ENCODE results near the gene BLTP1.
"Not testable (repeated sequence)": the region's sequence is repeated elsewhere in the genome, so short reads cannot be mapped to it uniquely, and the experiment has no call there.

Gene BLTP1

GRCh38 chr4:122151982-122152710 is at the start of gene BLTP1:
Gene BLTP1, plus strand, starts transcription at chr4:122152331. Its CDS starts 18,317 bp downstream, at chr4:122170648.
- Histone ChIP-seq H3K79me2 (ENCODE audit: insufficient read depth, low read length) (peaks cover 5% of the 10 kb centered on the region; the same call in 1 of the 2 replicates), H3K9me2 (replicated peaks; ENCODE audit: insufficient read depth, low read length) (no peaks in the 10 kb centered on the region), H3K36me3 (ENCODE audit: low read length) (no peaks in the 10 kb centered on the region), H2AFZ (ENCODE audit: low read depth, low read length, severe bottlenecking) (peak within 1 kb of the TSS; percentile 59), H3K4me2 (ENCODE audit: low read depth, low read length, poor library complexity, severe bottlenecking) (peak within 1 kb of the TSS; percentile 81), H3F3A (ENCODE audit: insufficient read depth) (no peaks in the 10 kb centered on the region), H3K27me3 (ENCODE audit: low read length) (no peaks in the 10 kb centered on the region), H3K9me3 (ENCODE audit: insufficient read depth, low read length) (no peaks in the 10 kb centered on the region), H3K4me3 (ENCODE audit: insufficient read depth, low read length, poor library complexity, severe bottlenecking) (peak within 1 kb of the TSS; percentile 83), H3K9ac (ENCODE audit: low read length) (peak within 1 kb of the TSS; percentile 77), H3K27ac (ENCODE audit: low read depth, low read length) (no peak within 1 kb of the TSS; the same call in 1 of the 2 replicates), H4K20me1 (ENCODE audit: low read depth, low read length) (no peaks in the 10 kb centered on the region)
- TF ChIP-seq CTCF (IDR thresholded peaks at IDR 0.05; ENCODE audit: insufficient read depth, low read length, poor library complexity, severe bottlenecking), result no peak
- no peak for TF ChIP-seq EZH2phosphoT487 (conservative IDR thresholded peaks at IDR 0.05; ENCODE audit: low read length)

- H3K27ac ChIP-seq (ENCODE audit: low read depth, low read length), result no peak overlapping the region
- H2AFZ ChIP-seq (ENCODE audit: low read depth, low read length, severe bottlenecking), result no peak overlapping the region
- no peaks in the 10 kb centered on the region for H3K27me3 ChIP-seq (ENCODE audit: low read length)
- no peaks in the 10 kb centered on the region for H3K9me3 ChIP-seq (ENCODE audit: insufficient read depth, low read length)
- no peaks in the 10 kb centered on the region for H3K79me2 ChIP-seq (ENCODE audit: insufficient read depth, low read length)
- H3F3A ChIP-seq (ENCODE audit: insufficient read depth), result no peaks in the 10 kb centered on the region
- H3K9me2 ChIP-seq (replicated peaks; ENCODE audit: insufficient read depth, low read length), result no peaks in the 10 kb centered on the region
- no peak overlapping the region for H3K4me2 ChIP-seq (ENCODE audit: low read depth, low read length, poor library complexity, severe bottlenecking)
- no peak overlapping the region for H3K9ac ChIP-seq (ENCODE audit: low read length)
- no peaks in the 10 kb centered on the region for H3K36me3 ChIP-seq (ENCODE audit: low read length)
- no peak overlapping the region for H3K4me3 ChIP-seq (ENCODE audit: insufficient read depth, low read length, poor library complexity, severe bottlenecking)
- H4K20me1 ChIP-seq (ENCODE audit: low read depth, low read length), result no peaks in the 10 kb centered on the region
- TF ChIP-seq EZH2phosphoT487 (conservative IDR thresholded peaks at IDR 0.05; ENCODE audit: low read length), result no peak
- no peak for TF ChIP-seq CTCF (IDR thresholded peaks at IDR 0.05; ENCODE audit: insufficient read depth, low read length, poor library complexity, severe bottlenecking)
Observed at GRCh38 chr4:122104184-122104583, 47.9 kb upstream of the BLTP1 start.

GRCh38 chr4:122107680-122108079 is 44.5 kb upstream of the BLTP1 start:
- Histone ChIP-seq H3K9me3 (ENCODE audit: insufficient read depth, low read length) (no peaks in the 10 kb centered on the region), H4K20me1 (ENCODE audit: low read depth, low read length) (no peaks in the 10 kb centered on the region), H3K36me3 (ENCODE audit: low read length) (no peaks in the 10 kb centered on the region), H3K27me3 (ENCODE audit: low read length) (no peaks in the 10 kb centered on the region), H3K9me2 (replicated peaks; ENCODE audit: insufficient read depth, low read length) (no peaks in the 10 kb centered on the region), H3K79me2 (ENCODE audit: insufficient read depth, low read length) (no peaks in the 10 kb centered on the region), H3K27ac (ENCODE audit: low read depth, low read length) (no peak overlapping the region), H3F3A (ENCODE audit: insufficient read depth) (no peaks in the 10 kb centered on the region), H2AFZ (ENCODE audit: low read depth, low read length, severe bottlenecking) (no peak overlapping the region), H3K9ac (ENCODE audit: low read length) (no peak overlapping the region), H3K4me3 (ENCODE audit: insufficient read depth, low read length, poor library complexity, severe bottlenecking) (no peak overlapping the region), H3K4me2 (ENCODE audit: low read depth, low read length, poor library complexity, severe bottlenecking) (no peak overlapping the region)
- TF ChIP-seq CTCF (IDR thresholded peaks at IDR 0.05; ENCODE audit: insufficient read depth, low read length, poor library complexity, severe bottlenecking) (no peak), EZH2phosphoT487 (conservative IDR thresholded peaks at IDR 0.05; ENCODE audit: low read length) (no peak)

GRCh38 chr4:122110304-122110703 is 41.8 kb upstream of the BLTP1 start:
- not testable (repeated sequence) for H3K27me3 ChIP-seq (ENCODE audit: low read length); H3K36me3 ChIP-seq (ENCODE audit: low read length); H3K79me2 ChIP-seq (ENCODE audit: insufficient read depth, low read length); H2AFZ ChIP-seq (ENCODE audit: low read depth, low read length, severe bottlenecking); H3K9me2 ChIP-seq (replicated peaks; ENCODE audit: insufficient read depth, low read length); H3K27ac ChIP-seq (ENCODE audit: low read depth, low read length); H3F3A ChIP-seq (ENCODE audit: insufficient read depth); H3K9me3 ChIP-seq (ENCODE audit: insufficient read depth, low read length); H3K4me2 ChIP-seq (ENCODE audit: low read depth, low read length, poor library complexity, severe bottlenecking); H4K20me1 ChIP-seq (ENCODE audit: low read depth, low read length); H3K9ac ChIP-seq (ENCODE audit: low read length); H3K4me3 ChIP-seq (ENCODE audit: insufficient read depth, low read length, poor library complexity, severe bottlenecking)

Data from SU-DHL-6 (cell line).